GM18519 (cell line): ENCODE measurements around the gene FHIT.

Experiments used
- ATAC-seq: cut with Tn5 transposase; IDR thresholded peaks from one replicate; pipeline ENCODE4 v1.9.1; 2021; ENCODE audit warnings: mild to moderate bottlenecking, moderate library complexity; ENCODE audit not compliant: unreplicated experiment, low FRiP score

Gene FHIT

DNA sequence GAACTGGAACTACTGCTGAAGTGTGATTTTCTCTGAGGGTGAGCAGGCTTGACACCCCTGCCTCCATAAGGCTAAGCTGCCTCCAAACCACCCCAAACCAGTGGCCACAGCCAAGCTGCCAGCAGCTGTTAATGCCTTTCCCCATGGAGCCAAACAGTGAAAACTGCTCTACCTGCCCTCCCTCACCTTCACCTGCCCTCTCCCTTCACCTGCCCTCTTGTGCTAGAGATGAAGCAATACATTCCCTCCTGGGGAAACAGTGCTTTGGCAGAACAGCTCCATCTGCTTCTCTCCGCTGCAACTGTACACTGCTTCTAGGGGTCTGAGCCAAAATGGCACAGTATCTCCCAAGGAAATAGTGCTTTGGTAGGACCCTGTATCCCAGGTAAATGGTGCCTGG is 374.1 kb downstream of the FHIT start:
- ATAC-seq, result no peak

DNA sequence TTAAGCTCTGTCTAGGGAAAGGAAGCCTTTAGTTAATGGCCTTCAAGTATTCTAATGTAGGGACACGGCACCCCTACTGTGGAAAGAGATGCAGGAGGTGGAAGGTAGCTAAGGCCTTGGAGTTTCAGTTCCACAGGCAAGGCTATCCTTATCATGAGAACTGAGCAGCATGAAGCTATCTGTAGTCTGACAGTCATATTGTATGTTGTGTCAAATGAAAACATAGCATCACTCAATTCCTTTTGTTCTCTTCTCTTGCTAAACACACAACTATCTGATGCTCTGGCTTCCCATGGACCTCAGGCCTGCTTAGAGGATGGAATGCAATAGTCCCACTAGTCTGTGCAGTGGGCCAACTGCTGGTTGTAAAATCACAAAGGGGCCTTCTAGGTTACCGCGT is 380.9 kb downstream of the FHIT start:
- ATAC-seq, result no peak

DNA sequence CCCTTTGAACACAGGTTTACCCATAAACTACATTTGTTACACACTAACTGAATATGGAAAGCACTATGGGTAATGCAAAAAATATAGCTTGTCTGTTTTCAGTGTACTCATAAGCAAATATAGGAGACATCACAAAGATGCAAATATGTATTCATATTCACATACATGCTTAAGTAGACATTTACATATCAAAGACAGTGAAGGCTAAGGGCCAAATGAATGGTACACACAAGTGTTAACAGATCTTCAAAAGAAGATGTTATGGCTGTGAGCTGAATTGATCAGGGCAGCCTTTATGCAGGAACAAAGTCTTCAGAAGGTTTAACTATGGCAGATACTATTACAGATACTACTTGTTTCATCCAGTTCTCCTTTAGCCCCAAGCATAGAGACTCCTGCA is 384.1 kb downstream of the FHIT start:
- no peak for ATAC-seq

DNA sequence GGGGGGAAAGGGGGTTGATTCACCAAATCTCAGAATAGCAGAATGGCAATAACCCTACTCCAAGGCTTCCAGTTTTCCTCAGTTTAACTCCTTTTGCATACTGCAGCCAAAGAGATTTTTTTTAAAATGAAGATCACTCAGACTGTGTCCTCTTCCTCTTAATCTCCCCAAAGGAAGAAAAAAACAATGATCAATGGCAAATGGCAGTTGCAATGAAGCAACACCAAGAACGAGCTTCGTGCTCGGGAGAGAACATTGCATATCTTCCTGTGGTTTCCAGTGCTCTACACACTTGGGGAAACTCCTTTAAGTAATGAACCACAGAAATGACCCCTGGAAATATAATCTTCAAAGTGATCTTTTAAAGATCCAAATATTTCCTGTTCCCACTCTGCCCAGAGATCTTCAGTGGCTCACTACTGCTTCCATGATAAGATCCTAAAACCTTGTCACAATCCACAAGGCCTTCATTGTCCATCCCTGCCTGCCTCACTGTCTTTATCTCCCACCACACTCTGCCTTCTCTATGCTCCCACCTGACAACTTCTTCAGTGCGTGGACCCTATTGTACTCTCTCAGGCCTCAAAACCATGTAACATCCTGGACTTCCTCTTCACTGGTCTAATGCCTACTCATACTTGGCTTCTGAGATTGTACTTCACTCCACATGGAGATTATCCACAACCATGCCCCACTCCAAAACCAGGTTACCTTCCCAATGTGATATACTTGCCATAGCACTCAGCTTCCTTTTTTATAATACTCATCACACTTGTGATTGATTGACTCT is 394.8 kb downstream of the FHIT start:
- ATAC-seq, result no peak

DNA sequence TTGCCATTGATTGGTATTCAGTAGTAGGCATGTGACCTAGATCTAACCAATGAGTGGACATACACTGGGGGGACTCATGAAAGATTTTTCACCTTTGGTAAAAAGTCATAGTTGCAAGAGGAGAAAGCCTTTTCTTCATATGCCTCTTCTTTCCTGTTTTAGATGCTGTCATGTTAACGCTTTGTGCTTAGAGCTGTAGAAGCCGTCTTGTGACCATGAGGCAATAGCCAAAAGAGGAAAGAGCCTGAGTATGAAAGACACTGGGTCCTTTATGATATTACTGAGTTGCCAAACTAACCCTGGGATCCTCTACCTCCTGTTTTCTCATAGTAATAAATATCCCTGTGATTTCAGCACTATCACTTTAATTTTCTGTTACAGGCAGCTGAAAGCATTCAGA is 396.0 kb downstream of the FHIT start:
- ATAC-seq, result no peak

DNA sequence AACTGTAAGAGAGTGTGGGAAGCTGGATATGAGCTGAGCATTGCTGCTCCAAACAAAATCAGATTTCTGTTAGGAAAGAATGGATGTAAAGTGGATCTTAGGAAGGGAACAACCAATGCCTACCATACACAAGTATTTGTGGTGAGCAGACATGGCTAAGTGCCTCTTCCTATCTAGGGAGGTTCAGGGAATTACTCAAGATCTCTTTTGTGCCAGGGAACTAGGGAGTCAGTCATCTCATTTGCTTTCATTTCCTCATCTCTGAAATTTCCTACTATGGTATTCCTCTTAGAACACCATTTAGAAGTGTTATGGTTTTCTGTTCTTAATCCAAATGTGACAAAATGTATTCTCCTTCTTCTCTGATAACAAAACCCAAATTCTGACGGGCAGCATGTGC is 396.5 kb downstream of the FHIT start:
- ATAC-seq, result no peak

DNA sequence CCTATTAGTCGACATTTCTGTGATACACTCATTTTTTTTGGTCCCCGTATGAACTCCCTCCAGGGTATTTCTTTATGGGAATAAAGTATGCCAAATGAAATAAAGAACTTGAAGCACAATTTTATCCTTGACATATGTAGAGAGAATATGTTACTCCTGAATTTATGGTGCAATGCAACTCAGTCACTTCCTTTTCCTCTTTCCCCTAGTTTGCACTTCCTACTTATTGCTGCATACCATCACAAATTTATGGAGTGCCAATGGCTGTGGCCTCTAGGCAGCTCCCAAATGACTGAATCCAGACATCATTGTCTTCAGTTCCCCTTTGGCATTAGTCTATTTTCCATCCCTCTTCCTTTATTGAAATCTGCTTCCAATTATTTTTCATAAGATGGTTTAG is 403.5 kb downstream of the FHIT start:
- no peak for ATAC-seq

DNA sequence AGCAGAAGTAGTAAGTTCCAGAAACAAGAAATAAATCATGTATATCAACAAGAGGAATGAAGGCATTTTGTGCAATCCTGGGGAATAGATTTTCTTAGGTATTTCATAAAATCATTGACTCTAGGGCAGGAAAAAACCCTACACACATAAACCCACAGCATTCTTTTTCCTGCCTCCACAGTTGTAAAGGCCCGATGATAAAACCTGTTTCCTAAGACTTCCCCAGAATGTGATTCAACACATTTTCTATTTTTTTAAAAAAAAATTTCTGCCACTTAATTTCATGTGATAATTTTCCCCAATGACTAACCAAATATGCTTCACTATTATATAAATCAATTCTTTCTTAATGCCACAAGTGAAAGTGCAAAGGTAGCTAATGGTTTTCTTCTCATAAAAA is 407.0 kb downstream of the FHIT start:
- no peak for ATAC-seq

DNA sequence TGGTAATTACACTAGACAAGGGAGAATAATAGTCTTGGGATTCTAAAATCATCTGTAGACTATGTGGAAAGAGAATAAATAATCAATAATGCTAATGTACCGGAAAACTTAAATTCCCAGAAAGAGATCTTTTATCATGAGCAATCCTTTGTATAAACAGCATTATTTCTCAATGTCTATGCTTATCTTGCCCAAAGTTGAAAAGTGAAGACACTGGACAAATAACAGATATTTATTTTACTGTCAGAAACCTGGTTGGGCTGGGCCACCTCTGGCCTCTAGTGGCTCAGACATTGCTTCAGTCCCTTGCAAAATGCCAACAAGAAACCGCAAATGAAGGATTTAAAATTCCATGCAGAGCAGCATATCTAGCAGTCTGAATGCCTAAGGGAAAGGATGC is 409.9 kb downstream of the FHIT start:
- ATAC-seq, result no peak

DNA sequence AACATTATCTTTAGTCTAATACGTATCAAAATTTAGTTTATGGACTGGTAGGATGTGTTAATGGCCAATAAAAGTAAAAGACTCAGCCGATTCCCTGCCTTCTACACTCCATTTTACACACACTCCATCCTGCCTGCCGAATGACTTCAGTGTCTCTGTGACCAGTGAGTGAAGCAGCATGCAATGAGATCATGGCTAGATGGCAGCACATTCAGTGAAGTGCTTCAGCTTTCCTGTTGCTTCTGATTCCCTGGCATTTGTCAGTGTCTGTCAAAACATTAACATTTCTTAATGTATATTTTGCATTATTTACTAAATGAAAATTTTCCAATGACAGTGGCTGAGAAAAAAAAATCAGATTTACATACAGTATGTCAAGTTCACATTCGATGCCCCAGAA is 412.0 kb downstream of the FHIT start:
- no peak for ATAC-seq

DNA sequence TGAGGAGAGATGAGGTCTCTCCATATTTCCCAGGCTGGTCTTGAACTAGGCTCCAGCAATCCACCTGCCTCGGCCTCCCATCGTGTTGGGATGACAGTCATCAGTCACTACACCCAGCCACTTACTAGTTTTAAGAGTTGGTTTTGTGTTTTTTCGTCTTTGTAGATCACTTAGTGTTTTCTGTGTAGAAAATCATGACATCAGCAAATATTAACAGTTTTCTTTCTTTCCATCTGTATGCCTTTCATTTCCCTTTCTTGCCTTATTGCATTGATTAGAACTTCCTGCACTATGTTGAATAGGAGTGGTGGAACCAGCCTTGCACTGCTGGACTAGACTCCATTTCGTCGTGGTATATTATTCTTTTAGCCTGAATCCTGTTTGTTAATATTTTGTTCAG is 415.5 kb downstream of the FHIT start:
- ATAC-seq, result no peak

DNA sequence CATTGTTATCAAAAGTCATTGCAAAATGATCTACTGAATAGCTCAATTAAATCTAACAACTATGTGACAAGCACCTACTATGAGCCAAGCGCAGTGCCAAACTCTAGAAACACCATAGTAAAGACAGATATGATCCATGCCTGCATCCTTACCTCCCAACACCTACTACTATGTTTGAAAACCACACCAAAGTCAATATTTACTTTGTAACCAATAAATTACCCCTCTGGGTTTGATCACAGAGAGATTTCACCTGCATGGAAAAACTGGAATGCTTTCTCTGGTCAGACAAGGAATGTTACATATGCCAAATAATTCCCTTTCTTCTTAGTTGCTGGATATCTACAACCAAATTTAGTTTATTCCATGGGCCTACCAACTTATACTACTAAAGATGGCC is 422.2 kb downstream of the FHIT start:
- ATAC-seq, result no peak

DNA sequence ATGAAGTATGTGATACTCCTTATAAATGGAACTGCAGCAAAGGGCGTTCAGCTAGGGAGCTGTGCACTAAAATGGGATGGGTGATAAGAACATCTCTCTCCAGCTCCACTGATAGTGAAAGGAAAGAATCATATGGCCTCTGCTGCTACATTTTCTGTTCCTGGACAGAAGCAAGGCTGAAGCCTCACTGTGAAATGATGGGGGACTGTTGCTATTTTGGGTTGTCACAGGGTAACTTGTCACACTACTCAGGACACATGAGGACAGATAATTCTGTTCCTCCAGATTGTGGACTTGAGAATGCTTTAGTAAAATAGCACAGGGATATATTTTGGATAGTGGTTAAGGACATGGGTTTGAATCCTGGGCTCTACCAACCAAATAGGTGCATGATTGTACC is 423.6 kb downstream of the FHIT start:
- ATAC-seq, result no peak

DNA sequence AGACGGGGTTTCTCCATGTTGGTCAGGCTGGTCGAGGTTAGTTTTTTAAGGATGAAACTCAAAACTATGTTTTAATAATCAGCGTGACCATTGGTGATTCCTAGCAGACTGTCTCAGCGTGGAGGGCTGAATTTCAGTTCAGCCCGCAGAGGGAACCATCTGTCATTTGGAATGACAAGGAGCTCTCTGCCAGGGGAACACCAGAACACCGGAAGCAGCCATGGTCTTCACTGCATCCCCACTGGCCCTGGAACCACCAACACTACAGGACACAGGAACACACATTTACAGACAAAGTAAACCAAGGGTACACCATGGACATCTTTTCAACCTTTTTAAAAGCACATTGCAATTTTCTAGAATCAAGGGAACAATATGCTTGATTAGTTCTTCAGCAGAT is 424.7 kb downstream of the FHIT start:
- no peak for ATAC-seq

DNA sequence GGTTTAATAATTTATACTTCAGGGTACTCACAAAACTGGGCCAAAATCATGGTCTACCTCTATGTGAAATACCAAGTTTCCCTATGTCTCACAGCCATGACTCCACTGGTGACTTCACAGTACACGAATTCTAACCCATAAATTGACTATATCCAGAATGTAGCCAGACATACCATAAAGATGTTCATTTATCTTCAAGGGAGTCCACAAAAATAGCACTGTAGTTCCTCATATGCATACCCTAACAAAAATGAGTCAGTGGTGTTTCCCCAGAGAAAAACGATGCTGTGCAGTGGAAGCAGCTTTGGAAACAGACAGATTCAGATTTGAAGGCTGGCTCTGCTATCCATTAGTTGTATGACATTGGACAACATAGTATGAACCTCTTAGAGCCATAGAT is 438.8 kb downstream of the FHIT start:
- ATAC-seq, result peak; percentile 47

DNA sequence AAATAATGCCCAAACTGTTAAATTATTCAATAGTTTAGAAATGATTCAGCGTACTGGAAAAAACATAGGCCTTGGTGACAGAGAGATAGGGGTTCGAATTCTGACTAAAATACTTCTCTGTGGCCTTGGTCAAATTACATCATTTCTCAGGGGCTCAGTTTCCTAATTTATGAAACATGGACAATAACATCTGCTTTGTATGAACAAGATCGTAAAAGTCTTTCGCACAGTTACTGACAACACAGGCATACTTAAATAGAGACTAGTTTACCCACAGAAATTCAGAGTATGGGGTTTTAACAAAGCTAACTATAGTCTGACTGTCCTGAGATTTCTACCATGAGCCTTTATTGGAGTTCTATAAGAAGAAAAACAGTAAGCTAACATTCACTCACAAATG is 440.4 kb downstream of the FHIT start:
- ATAC-seq, result no peak

DNA sequence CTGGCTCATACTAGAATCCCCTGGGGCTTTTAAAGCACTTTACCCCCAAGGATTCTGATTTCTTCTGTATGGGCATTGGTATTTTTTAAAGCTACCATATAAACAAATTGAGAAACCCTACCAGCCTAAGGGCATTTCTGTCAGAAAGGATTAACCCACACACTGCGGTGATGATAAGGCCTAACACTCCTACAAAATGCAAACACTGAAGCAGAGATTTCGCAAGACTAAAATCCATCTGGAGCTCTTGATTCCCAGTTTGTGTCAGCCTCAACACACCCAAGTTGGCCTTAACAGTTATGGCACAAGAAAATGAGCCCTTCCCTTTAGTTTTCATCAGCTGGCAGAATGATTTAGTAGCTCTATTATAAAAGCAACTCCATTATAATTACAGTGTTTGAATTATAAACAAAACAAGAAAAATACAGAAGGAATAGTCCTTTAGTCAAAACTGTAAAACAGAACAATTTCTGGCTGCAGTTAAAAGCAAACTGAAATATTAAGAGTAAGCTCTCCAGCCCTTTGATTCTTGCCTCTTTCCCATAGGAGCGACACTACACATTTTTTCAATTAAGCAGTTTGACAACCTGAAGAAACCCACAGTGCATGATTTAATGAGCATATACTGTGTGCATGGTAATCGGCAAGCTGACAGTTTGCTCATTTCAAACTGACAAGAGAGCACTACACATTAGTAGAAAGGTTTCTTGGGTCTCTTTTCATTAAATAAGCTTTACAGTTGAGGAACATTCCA is 441.2 kb downstream of the FHIT start:
- no peak for ATAC-seq

DNA sequence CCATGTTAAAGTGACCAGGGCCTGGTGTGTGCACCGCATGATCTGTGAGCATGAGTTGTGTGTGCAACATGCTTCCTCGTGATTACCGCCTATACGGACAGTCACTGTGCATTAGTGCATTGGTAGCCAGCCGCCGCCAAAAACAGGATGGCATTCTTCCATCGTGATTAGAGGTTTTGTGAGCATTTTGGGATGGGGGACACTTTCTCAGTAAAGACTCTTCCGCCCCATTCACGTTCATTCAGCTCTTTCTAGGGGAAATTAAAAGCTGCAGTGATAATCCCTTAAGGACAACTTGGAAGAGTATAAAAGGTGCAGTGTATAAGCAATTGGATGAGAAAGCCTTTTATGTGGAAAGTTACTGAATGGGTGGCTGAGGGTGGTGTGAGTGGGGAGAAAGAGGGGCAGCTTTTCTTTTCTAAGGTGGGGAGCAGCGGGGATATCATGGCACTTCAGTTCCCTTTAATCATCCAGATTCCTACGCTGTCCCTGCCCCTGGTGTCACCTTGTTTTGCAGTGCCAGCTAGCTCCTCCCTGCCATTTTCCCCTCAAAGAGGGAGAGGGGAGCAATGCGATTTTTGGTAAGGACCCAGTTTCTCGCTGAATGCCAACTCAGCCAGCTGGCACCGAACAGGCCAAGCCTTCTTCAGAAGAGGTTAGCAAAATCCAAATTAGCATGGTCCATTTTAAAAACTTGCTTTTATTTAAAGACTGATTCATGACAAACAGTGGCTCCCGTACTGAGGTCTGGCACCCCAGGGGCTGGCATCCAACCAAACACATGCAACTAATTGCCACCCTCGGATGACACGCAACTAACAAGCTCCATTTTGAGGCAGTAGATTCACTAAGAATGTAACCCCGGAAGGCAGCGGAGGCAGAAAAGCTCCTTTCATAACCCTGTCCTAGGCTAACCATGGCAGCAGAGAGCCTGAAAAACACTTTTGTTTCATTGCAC is 447.8 kb downstream of the FHIT start:
- no peak for ATAC-seq

DNA sequence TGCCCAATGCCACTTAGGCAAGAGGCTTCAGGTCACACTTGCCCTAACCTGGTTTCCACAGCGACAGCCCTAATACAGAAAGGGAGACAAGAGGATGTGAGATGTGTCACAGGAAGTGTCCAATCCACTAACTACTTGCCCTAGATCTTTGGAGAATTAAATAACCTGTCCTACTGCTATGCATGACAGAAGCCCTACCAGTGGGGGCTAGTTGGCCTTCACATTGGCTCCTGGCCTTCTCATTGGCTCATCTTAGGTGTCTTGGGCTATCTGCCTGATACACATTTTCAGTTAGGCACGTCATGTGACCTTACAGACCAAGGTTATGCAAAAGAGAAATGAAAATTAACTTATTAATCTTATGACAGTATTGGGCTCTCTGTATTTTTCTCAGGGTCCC is 449.9 kb downstream of the FHIT start:
- no peak for ATAC-seq

DNA sequence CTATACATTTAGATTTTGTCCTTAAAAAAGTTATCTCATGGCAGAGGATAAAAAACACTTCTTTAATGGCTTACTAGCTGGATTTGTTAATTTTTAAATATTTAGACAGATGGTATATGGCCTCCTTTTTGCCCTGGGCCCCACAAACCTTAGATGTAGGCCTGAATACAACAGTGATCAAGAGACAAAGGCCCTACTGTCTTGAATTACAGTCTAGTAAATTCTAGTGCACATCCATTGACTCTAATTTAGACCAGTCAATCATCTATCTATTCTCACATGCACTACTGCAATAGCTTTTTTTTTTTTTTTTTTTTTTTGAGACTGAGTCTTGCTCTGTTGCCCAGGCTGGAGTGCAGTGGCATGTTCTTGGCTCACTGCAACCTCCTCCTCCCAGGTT is 452.8 kb downstream of the FHIT start:
- no peak for ATAC-seq

DNA sequence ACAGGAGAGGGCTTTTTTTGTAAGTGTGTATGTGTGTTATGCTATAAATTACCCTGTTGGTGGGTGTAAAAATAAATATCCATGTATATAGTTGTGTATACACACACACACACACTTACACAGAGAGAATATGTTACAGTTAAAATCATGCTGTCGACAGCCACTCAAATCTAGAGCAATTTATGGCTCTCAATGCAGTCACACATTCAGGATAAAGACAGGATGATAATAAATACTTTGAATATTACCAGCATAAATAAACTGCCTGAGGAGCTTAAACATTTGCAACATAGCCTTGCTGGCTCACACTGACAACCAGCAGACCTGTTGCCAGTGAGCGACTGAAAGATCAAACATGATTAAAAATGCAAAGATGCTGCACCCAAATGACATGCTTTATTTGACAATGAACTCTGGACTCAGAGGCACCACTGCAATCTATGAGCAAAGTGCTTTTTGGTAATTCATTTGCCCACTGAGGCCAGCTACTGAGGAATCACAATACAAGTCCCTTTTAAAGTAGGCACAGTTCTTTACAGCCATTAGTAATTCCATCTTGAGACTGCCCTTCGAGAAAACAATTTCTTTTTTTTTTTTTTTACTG is 458.9 kb downstream of the FHIT start:
- no peak for ATAC-seq
